IMR-90 (cell line): ENCODE data around the gene NEO1. TPM values are rescaled to one million over a fixed set of nuclear protein-coding genes. Genes with fewer than 3 reads are reported as not detected.

Experiments used
- ATAC-seq: fragments of 200-7000 bp; cut with Tn5 transposase; 2 replicates; pipeline ENCODE4 v1.9.1; 2020; ENCODE audit warnings: low read depth, mild to moderate bottlenecking, moderate library complexity
- BruUV-seq: library from RNA; stranded (reverse); fragments of 400-500 nt; replicated peaks from 2 replicates; lab custom pipeline; 2021; lab: Mats Ljungman, UMichigan
- CTCF ChIA-PET: fragments of 300-600 bp; formaldehyde crosslinking; extraction: SDS; loops from one replicate; lab custom pipeline; 2021; ENCODE audit warnings: antibody characterized with exemption; lab: Yijun Ruan, JAX
- POLR2A ChIA-PET: fragments of 300-600 bp; sonication (Branson Sonifier 250); formaldehyde crosslinking; loops from one replicate; lab custom pipeline; 2022; ENCODE audit warnings: antibody characterized with exemption; ENCODE audit not compliant: unreplicated experiment; lab: Charles Lee
- DNase-seq: peaks from one replicate; pipeline ENCODE4 v3.0.0; 2013
- H2AFZ ChIP-seq: replicated peaks from 2 replicates; pipeline ENCODE3; 2013; ENCODE audit warnings: low read length, mild to moderate bottlenecking; ENCODE audit not compliant: poor library complexity
- H2AK5ac ChIP-seq: 2 replicates; pipeline ENCODE4 v1.6.1; 2013; ENCODE audit warnings: low read depth, low read length, inconsistent platforms
- H2AK9ac ChIP-seq: replicated peaks from 2 replicates; pipeline ENCODE3; 2013; ENCODE audit warnings: mild to moderate bottlenecking, low read depth, low read length, moderate library complexity; ENCODE audit not compliant: poor library complexity
- H2BK120ac ChIP-seq: 2 replicates; pipeline ENCODE4 v1.6.1; 2013; ENCODE audit warnings: low read depth, low read length, inconsistent platforms
- H2BK15ac ChIP-seq: 3 replicates; pipeline ENCODE4 v1.6.1; 2013; ENCODE audit warnings: low read depth, low read length, inconsistent platforms
- H2BK20ac ChIP-seq: 2 replicates; pipeline ENCODE4 v1.6.1; 2013; ENCODE audit warnings: low read depth, mild to moderate bottlenecking, inconsistent platforms, low read length, moderate library complexity
- H2BK5ac ChIP-seq: 2 replicates; pipeline ENCODE4 v1.6.1; 2013; ENCODE audit warnings: mild to moderate bottlenecking, low read depth, low read length, inconsistent platforms; ENCODE audit not compliant: poor library complexity, severe bottlenecking
- H3K14ac ChIP-seq: replicated peaks from 2 replicates; pipeline ENCODE4 v1.6.1; 2013; ENCODE audit warnings: low read depth, low read length, inconsistent platforms
- H3K18ac ChIP-seq: 2 replicates; pipeline ENCODE4 v1.6.1; 2013; ENCODE audit warnings: low read depth, low read length, control low read depth
- H3K23ac ChIP-seq: 2 replicates; pipeline ENCODE4 v1.6.1; 2013; ENCODE audit warnings: low read depth, low read length, inconsistent platforms
- H3K27ac ChIP-seq: 2 replicates; pipeline ENCODE4 v1.5.1; 2013; ENCODE audit warnings: mild to moderate bottlenecking, control low read depth, low read length; ENCODE audit not compliant: insufficient read depth
- H3K27me3 ChIP-seq: 2 replicates; pipeline ENCODE4 v1.6.1; 2013; ENCODE audit warnings: low read length; ENCODE audit not compliant: control insufficient read depth, insufficient read depth
- H3K36me3 ChIP-seq: 2 replicates; pipeline ENCODE4 v1.6.1; 2013; ENCODE audit warnings: low read length, mixed read lengths; ENCODE audit not compliant: control insufficient read depth, insufficient read depth
- H3K4ac ChIP-seq: 2 replicates; pipeline ENCODE4 v1.6.1; 2013; ENCODE audit warnings: low read depth, low read length, inconsistent platforms
- H3K4me1 ChIP-seq: 2 replicates; pipeline ENCODE4 v1.6.1; 2013; ENCODE audit warnings: low read length, mixed read lengths; ENCODE audit not compliant: control insufficient read depth, insufficient read depth
- H3K4me2 ChIP-seq: 2 replicates; pipeline ENCODE4 v1.6.1; 2013; ENCODE audit warnings: low read depth, mild to moderate bottlenecking, control low read depth, low read length, moderate library complexity
- H3K4me3 ChIP-seq: 2 replicates; pipeline ENCODE4 v1.5.1; 2013; ENCODE audit warnings: low read depth, mild to moderate bottlenecking, control low read depth, low read length, moderate library complexity; ENCODE audit not compliant: insufficient read depth
- H3K56ac ChIP-seq: 2 replicates; pipeline ENCODE4 v1.6.1; 2013; ENCODE audit warnings: low read length, inconsistent platforms; ENCODE audit not compliant: insufficient read depth; ENCODE audit errors: extremely low read depth
- H3K79me1 ChIP-seq, 2 experiments: 2 replicates each; pipeline ENCODE4 v1.6.1; 2013; ENCODE audit warnings: low read length in 2 of 2, inconsistent platforms in 1 of 2, low read depth in 1 of 2
- H3K9ac ChIP-seq: 2 replicates; pipeline ENCODE4 v1.6.1; 2013; ENCODE audit warnings: low read depth, low read length, control low read depth
- H3K9me1 ChIP-seq: 2 replicates; pipeline ENCODE4 v1.6.1; 2013; ENCODE audit warnings: low read length, inconsistent platforms; ENCODE audit not compliant: insufficient read depth
- H3K9me3 ChIP-seq: 2 replicates; pipeline ENCODE4 v1.6.1; 2013; ENCODE audit warnings: low read length; ENCODE audit not compliant: control insufficient read depth, insufficient read depth
- H4K20me1 ChIP-seq: 2 replicates; pipeline ENCODE4 v1.6.1; 2013; ENCODE audit warnings: low read length, inconsistent platforms; ENCODE audit not compliant: insufficient read depth
- H4K5ac ChIP-seq: 2 replicates; pipeline ENCODE4 v1.6.1; 2013; ENCODE audit warnings: mild to moderate bottlenecking, low read depth, low read length, control low read depth
- H4K8ac ChIP-seq, 2 experiments: 2 replicates each; pipeline ENCODE4 v1.6.1; 2013; ENCODE audit warnings: low read depth in 2 of 2, low read length in 2 of 2, control low read depth in 1 of 2, inconsistent platforms in 1 of 2
- H4K91ac ChIP-seq: 2 replicates; pipeline ENCODE4 v1.6.1; 2013; ENCODE audit warnings: low read depth, low read length, inconsistent platforms; ENCODE audit not compliant: insufficient read depth
- BHLHE40 ChIP-seq: fragments of 150-350 bp; IDR thresholded peaks from 2 replicates; pipeline ENCODE4 v1.6.1; 2016; ENCODE audit warnings: mild to moderate bottlenecking, low read depth, low read length
- CEBPB ChIP-seq: IDR thresholded peaks from 2 replicates; pipeline ENCODE4 v1.6.1; 2012; ENCODE audit warnings: low read depth, low read length, improper control_type of control experiment
- CHD1 ChIP-seq: IDR thresholded peaks from 2 replicates; pipeline ENCODE4 v1.6.1; 2012; ENCODE audit warnings: low read depth, low read length, improper control_type of control experiment
- FOS ChIP-seq: fragments of 150-350 bp; IDR thresholded peaks from 2 replicates; pipeline ENCODE4 v1.6.1; 2016; ENCODE audit warnings: low read depth, low read length
- MAFK ChIP-seq: IDR thresholded peaks from 2 replicates; pipeline ENCODE4 v1.6.1; 2012; ENCODE audit warnings: low read depth, low read length, improper control_type of control experiment
- MAZ ChIP-seq: IDR thresholded peaks from 2 replicates; pipeline ENCODE4 v1.6.1; 2012; ENCODE audit warnings: low read depth, mild to moderate bottlenecking, low read length, improper control_type of control experiment, moderate library complexity, borderline replicate concordance
- MXI1 ChIP-seq: IDR thresholded peaks from 2 replicates; pipeline ENCODE4 v1.6.1; 2012; ENCODE audit warnings: low read depth, mild to moderate bottlenecking, low read length, moderate library complexity, borderline replicate concordance
- NFE2L2 ChIP-seq: fragments of 150-350 bp; IDR thresholded peaks from 2 replicates; pipeline ENCODE4 v1.6.1; 2016; ENCODE audit warnings: low read depth, mild to moderate bottlenecking, low read length
- POLR2A ChIP-seq: IDR thresholded peaks from 2 replicates; pipeline ENCODE4 v1.6.1; 2012; ENCODE audit warnings: mild to moderate bottlenecking, low read depth, low read length
- RAD21 ChIP-seq: IDR thresholded peaks from 2 replicates; pipeline ENCODE4 v1.6.1; 2012; ENCODE audit warnings: low read length, improper control_type of control experiment
- RCOR1 ChIP-seq: IDR thresholded peaks from 2 replicates; pipeline ENCODE4 v1.6.1; 2012; ENCODE audit warnings: mild to moderate bottlenecking, low read length, improper control_type of control experiment; ENCODE audit not compliant: insufficient replicate concordance
- RFX5 ChIP-seq: IDR thresholded peaks from 2 replicates; pipeline ENCODE4 v1.8.0; 2012; ENCODE audit warnings: low read depth, mild to moderate bottlenecking, low read length, moderate library complexity
- SMC3 ChIP-seq: fragments of 150-350 bp; IDR thresholded peaks from 2 replicates; pipeline ENCODE4 v1.6.1; 2016; ENCODE audit warnings: low read depth, mild to moderate bottlenecking, antibody characterized with exemption, low read length, moderate library complexity
- WGBS, 2 experiments: methylation state at CpG; one replicate each; pipeline versions ENCODE4 v1.1.5 to v1.1.7; 2013; ENCODE audit warnings: missing lambda C conversion rate in 2 of 2; ENCODE audit not compliant: insufficient read length in 1 of 2; ENCODE audit errors: extremely low coverage in 2 of 2; 5-methylcytosine and 5-hydroxymethylcytosine counted together
- dilution Hi-C: fragments of 300-500 bp; cut with HindIII; formaldehyde crosslinking; loops from one replicate; pipeline ENCODE4 v1.14.3; 2018; ENCODE audit warnings: low sequenced_read_pairs; ENCODE audit not compliant: unreplicated experiment
- in situ Hi-C: fragments of 300-500 bp; cut with MboI; formaldehyde crosslinking; loops from 3 replicates; pipeline ENCODE4 v1.14.3; 2019; ENCODE audit warnings: low sequenced_read_pairs, inconsistent platforms, mixed read lengths
- intact Hi-C: fragments of 100-400 bp; cut with micrococcal nuclease; formaldehyde crosslinking; loops from 2 replicates; pipeline ENCODE4 v1.10.0; 2022
- polyA plus RNA-seq, 3 experiments: library from polyadenylated mRNA; depleted of rRNA; stranded (reverse); fragments of >200 nt; gene quantifications; 2 replicates each; pipeline ENCODE4 v1.2.3, GENCODE V29; 2012; ENCODE audit warnings: low replicate concordance in 1 of 3
- total RNA-seq: library from RNA; depleted of rRNA; stranded (reverse); fragments of >200 nt; gene quantifications from 2 replicates; pipeline ENCODE4 v1.2.3, GENCODE V29; 2012
- TF ChIP-seq, protein P1 (sequence below): conservative IDR thresholded peaks from 2 replicates; pipeline ENCODE4 v1.5.1; 2012; ENCODE audit warnings: mild to moderate bottlenecking, low read depth, low read length, improper control_type of control experiment
- TF ChIP-seq, protein P2 (sequence below): fragments of 150-350 bp; IDR thresholded peaks from 2 replicates; pipeline ENCODE4 v1.6.1; 2017; ENCODE audit warnings: mild to moderate bottlenecking, antibody characterized with exemption, low read length, low read depth
- TF ChIP-seq, protein P3 (sequence below): fragments of 150-350 bp; IDR thresholded peaks from 2 replicates; pipeline ENCODE4 v1.6.1; 2016; ENCODE audit warnings: low read depth, mild to moderate bottlenecking, low read length, moderate library complexity, borderline replicate concordance

NEO1 gene
- total and polyA plus RNA-seq, 2 of the 4 experiments (the other 2 are of a cell fraction): 16.3 to 18.5 TPM

DNA sequence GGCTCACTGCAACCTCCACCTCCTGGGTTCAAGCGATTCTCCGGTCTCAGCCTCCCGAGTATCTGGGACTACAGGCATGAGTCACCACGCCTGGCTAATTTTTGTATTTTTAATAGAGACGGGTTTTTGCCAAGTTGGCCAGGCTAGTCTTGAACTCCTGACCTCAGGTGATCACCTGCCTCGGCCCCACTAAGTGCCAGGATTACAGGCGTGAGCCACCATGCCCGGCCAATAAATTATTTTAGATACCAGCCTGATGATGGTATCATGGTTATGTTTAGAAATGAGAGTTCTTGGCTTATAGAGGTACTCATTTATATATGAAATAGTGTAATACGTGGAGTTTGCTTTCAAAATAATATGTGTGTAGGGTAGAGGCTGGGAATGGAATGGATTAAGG is 119.4 kb downstream of the NEO1 start:
- ATAC-seq: no peak
- Histone ChIP-seq H4K5ac (no peak overlapping the region), H3K79me1 (peaks cover 0 to 3% of the 10 kb centered on the region in 2 experiments; a peak in 1 of 4 replicates), H3K4me1 (peaks cover 1% of the 10 kb centered on the region), H2BK5ac (no peak overlapping the region), H3K36me3 (no peaks in the 10 kb centered on the region), H2AK5ac (no peak overlapping the region), H3K4ac (no peak overlapping the region), H3K4me2 (no peak overlapping the region), H2BK120ac (no peak overlapping the region), H3K9ac (no peak overlapping the region), H4K20me1 (no peaks in the 10 kb centered on the region), H3K56ac (no peak overlapping the region), H3K23ac (no peak overlapping the region), H2BK20ac (no peak overlapping the region), H2AFZ (no peak overlapping the region), H3K14ac (no peak overlapping the region), H3K27ac (no peak overlapping the region), H4K8ac (no peak overlapping the region), H3K9me3 (no peaks in the 10 kb centered on the region), H2AK9ac (no peak overlapping the region), H3K18ac (no peak overlapping the region), H2BK15ac (no peak overlapping the region), H3K9me1 (no peaks in the 10 kb centered on the region), H4K91ac (no peak overlapping the region), H3K4me3 (no peak overlapping the region), H3K27me3 (no peaks in the 10 kb centered on the region)
- intact Hi-C loops: no loop called here
- ChIA-PET CTCF (no interaction called here), POLR2A (no interaction called here)
- in situ Hi-C loops: loop anchor here (10.0 kb wide), 1 partner anchor 57 kb away; no protein-coding TSS in a partner anchor
- dilution Hi-C loops: no loop called here
- whole genome bisulfite sequencing, 2 experiments: no CpG with 5 or more reads among the region's 9 CpGs
- no TSS peak for BruUV-seq
- TF ChIP-seq, protein P1, sequence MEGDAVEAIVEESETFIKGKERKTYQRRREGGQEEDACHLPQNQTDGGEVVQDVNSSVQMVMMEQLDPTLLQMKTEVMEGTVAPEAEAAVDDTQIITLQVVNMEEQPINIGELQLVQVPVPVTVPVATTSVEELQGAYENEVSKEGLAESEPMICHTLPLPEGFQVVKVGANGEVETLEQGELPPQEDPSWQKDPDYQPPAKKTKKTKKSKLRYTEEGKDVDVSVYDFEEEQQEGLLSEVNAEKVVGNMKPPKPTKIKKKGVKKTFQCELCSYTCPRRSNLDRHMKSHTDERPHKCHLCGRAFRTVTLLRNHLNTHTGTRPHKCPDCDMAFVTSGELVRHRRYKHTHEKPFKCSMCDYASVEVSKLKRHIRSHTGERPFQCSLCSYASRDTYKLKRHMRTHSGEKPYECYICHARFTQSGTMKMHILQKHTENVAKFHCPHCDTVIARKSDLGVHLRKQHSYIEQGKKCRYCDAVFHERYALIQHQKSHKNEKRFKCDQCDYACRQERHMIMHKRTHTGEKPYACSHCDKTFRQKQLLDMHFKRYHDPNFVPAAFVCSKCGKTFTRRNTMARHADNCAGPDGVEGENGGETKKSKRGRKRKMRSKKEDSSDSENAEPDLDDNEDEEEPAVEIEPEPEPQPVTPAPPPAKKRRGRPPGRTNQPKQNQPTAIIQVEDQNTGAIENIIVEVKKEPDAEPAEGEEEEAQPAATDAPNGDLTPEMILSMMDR: no peak
- TF ChIP-seq RCOR1: no peak
- no peak for TF ChIP-seq NFE2L2
- TF ChIP-seq, protein P2, sequence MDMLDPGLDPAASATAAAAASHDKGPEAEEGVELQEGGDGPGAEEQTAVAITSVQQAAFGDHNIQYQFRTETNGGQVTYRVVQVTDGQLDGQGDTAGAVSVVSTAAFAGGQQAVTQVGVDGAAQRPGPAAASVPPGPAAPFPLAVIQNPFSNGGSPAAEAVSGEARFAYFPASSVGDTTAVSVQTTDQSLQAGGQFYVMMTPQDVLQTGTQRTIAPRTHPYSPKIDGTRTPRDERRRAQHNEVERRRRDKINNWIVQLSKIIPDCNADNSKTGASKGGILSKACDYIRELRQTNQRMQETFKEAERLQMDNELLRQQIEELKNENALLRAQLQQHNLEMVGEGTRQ: no peak
- no peak for TF ChIP-seq SMC3
- TF ChIP-seq POLR2A: no peak
- TF ChIP-seq RAD21: no peak
- TF ChIP-seq, protein P3, sequence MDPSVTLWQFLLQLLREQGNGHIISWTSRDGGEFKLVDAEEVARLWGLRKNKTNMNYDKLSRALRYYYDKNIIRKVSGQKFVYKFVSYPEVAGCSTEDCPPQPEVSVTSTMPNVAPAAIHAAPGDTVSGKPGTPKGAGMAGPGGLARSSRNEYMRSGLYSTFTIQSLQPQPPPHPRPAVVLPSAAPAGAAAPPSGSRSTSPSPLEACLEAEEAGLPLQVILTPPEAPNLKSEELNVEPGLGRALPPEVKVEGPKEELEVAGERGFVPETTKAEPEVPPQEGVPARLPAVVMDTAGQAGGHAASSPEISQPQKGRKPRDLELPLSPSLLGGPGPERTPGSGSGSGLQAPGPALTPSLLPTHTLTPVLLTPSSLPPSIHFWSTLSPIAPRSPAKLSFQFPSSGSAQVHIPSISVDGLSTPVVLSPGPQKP: no peak
- TF ChIP-seq CEBPB: no peak
- no peak for TF ChIP-seq MXI1
- TF ChIP-seq MAZ: no peak
- TF ChIP-seq BHLHE40: no peak
- TF ChIP-seq RFX5: no peak
- TF ChIP-seq CHD1: no peak
- no peak for TF ChIP-seq MAFK
- no peak for TF ChIP-seq FOS
- no peak for DNase-seq
